ENCODE results near the gene ATG7. TPM values are rescaled to one million over a fixed set of nuclear protein-coding genes. Genes with fewer than 3 reads are reported as not detected.
A peak's percentile ranks its signal among the peaks of the same experiment; 100 is the strongest.

ATG7 gene
- total RNA-seq, 6 experiments from 2014 or later, result 44.5 to 53.0 (median 49.3) TPM

GRCh38 chr3:11367143-11367693 lies 95.0 kb downstream of the ATG7 start:
- Mint-ChIP-seq H3K4me1 (ENCODE audit: low read depth) (peaks cover 51% of the 10 kb centered on the region), H3K27me3 (ENCODE audit: insufficient read depth) (no peaks in the 10 kb centered on the region; the same call in 1 of the 2 replicates), H3K4me3 (no peak overlapping the region), H3K9me3 (no peaks in the 10 kb centered on the region), H3K27ac (peak overlapping the region; percentile 69), H3K36me3 (ENCODE audit: low read depth) (peaks cover 50% of the 10 kb centered on the region)
- TF ChIP-seq CTCF (IDR thresholded peaks at IDR 0.05), result no peak
- no peak for DNase-seq

GRCh38 chr3:11370191-11370590 lies 98.0 kb downstream of the ATG7 start:
- Mint-ChIP-seq H3K4me3 (no peak overlapping the region), H3K27me3 (ENCODE audit: insufficient read depth) (no peaks in the 10 kb centered on the region; the same call in 1 of the 2 replicates), H3K4me1 (ENCODE audit: low read depth) (peaks cover 21% of the 10 kb centered on the region), H3K27ac (no peak overlapping the region), H3K36me3 (ENCODE audit: low read depth) (peaks cover 30% of the 10 kb centered on the region), H3K9me3 (no peaks in the 10 kb centered on the region)
- no peak for TF ChIP-seq CTCF (IDR thresholded peaks at IDR 0.05)
- no peak for DNase-seq

GRCh38 chr3:11370966-11371365 lies 98.8 kb downstream of the ATG7 start:
- TF ChIP-seq CTCF (IDR thresholded peaks at IDR 0.05), result no peak
- H3K9me3 Mint-ChIP-seq, result no peaks in the 10 kb centered on the region

GRCh38 chr3:11371747-11372146 lies 99.5 kb downstream of the ATG7 start:
- H3K9me3 Mint-ChIP-seq, result no peaks in the 10 kb centered on the region
- peaks cover 11% of the 10 kb centered on the region for H3K4me1 Mint-ChIP-seq (ENCODE audit: low read depth)
- no peak overlapping the region for H3K27ac Mint-ChIP-seq
- DNase-seq, result no peak
- H3K27me3 Mint-ChIP-seq (ENCODE audit: insufficient read depth), result no peaks in the 10 kb centered on the region; the same call in 1 of the 2 replicates
- peaks cover 18% of the 10 kb centered on the region for H3K36me3 Mint-ChIP-seq (ENCODE audit: low read depth)
- TF ChIP-seq CTCF (IDR thresholded peaks at IDR 0.05), result no peak
- no peak overlapping the region for H3K4me3 Mint-ChIP-seq

More at GRCh38 chr3:11370966-11371365, 98.8 kb downstream of the ATG7 start:
- no peaks in the 10 kb centered on the region; the same call in 1 of the 2 replicates for H3K27me3 Mint-ChIP-seq (ENCODE audit: insufficient read depth)
- DNase-seq, result no peak
- peaks cover 24% of the 10 kb centered on the region for H3K36me3 Mint-ChIP-seq (ENCODE audit: low read depth)
- H3K27ac Mint-ChIP-seq, result no peak overlapping the region
- H3K4me3 Mint-ChIP-seq, result no peak overlapping the region
- H3K4me1 Mint-ChIP-seq (ENCODE audit: low read depth), result peaks cover 16% of the 10 kb centered on the region

- Mint-ChIP-seq H3K4me1 (ENCODE audit: low read depth) (no peaks in the 10 kb centered on the region), H3K36me3 (ENCODE audit: low read depth) (peaks cover 8% of the 10 kb centered on the region; the same call in 1 of the 2 replicates), H3K4me3 (no peak overlapping the region), H3K27me3 (ENCODE audit: insufficient read depth) (no peaks in the 10 kb centered on the region; the same call in 1 of the 2 replicates), H3K27ac (no peak overlapping the region), H3K9me3 (no peaks in the 10 kb centered on the region)
- TF ChIP-seq CTCF (IDR thresholded peaks at IDR 0.05), result no peak
- no peak for DNase-seq
These were observed 101.0 kb downstream of the ATG7 start for GRCh38 chr3:11373235-11373634.
